HG02981 (cell line): ENCODE measurements around the gene CEACAM19.
"Not testable (repeated sequence)": the region's sequence is repeated elsewhere in the genome, so short reads cannot be mapped to it uniquely, and the experiment has no call there.

Experiments used
- ATAC-seq: cut with Tn5 transposase; IDR thresholded peaks from one replicate; pipeline ENCODE4 v1.9.1; 2021; ENCODE audit warnings: mild to moderate bottlenecking, moderate library complexity; ENCODE audit not compliant: unreplicated experiment

Gene CEACAM19

GRCh38 chr19:44720945-44721344 lies 49.7 kb downstream of the CEACAM19 start:
- no peak for ATAC-seq

GRCh38 chr19:44721369-44721768 lies 50.1 kb downstream of the CEACAM19 start:
- ATAC-seq = not testable (repeated sequence)

GRCh38 chr19:44722131-44723121 lies 51.1 kb downstream of the CEACAM19 start:
- no peak for ATAC-seq

- ATAC-seq = no peak
Observed at GRCh38 chr19:44723299-44723951, 52.1 kb downstream of the CEACAM19 start.

- no peak for ATAC-seq
Observed at GRCh38 chr19:44723952-44724319, 52.7 kb downstream of the CEACAM19 start.

- ATAC-seq = no peak
Observed at GRCh38 chr19:44725251-44725650, 54.0 kb downstream of the CEACAM19 start.

GRCh38 chr19:44725684-44726083 lies 54.4 kb downstream of the CEACAM19 start:
- no peak for ATAC-seq

- ATAC-seq = no peak
Observed at GRCh38 chr19:44726465-44726864, 55.2 kb downstream of the CEACAM19 start.

GRCh38 chr19:44728178-44728577 lies 56.9 kb downstream of the CEACAM19 start:
- ATAC-seq = no peak

- no peak for ATAC-seq
Observed at GRCh38 chr19:44729516-44730033, 58.3 kb downstream of the CEACAM19 start.

GRCh38 chr19:44731081-44731480 lies 59.8 kb downstream of the CEACAM19 start:
- ATAC-seq = no peak

- ATAC-seq = no peak
Observed at GRCh38 chr19:44731622-44732021, 60.3 kb downstream of the CEACAM19 start.

- ATAC-seq = no peak
Observed at GRCh38 chr19:44732235-44733014, 61.1 kb downstream of the CEACAM19 start.
